A673 (cell line): Measurements from ENCODE around the gene C2CD4A. TPM values are rescaled to one million over a fixed set of nuclear protein-coding genes. Genes with fewer than 3 reads are reported as not detected.

Source experiments
- BruUV-seq: library from RNA; stranded (reverse); fragments of 400-500 nt; replicated peaks from 2 replicates; lab custom pipeline; 2021; lab: Mats Ljungman, UMichigan
- CTCF ChIA-PET: fragments of 300-600 bp; sonication (Branson Sonifier 250); formaldehyde crosslinking; loops from one replicate; lab custom pipeline; 2022; ENCODE audit warnings: antibody characterized with exemption; lab: Charles Lee
- POLR2A ChIA-PET: fragments of 300-600 bp; sonication (Branson Sonifier 250); formaldehyde crosslinking; loops from one replicate; lab custom pipeline; 2022; ENCODE audit warnings: antibody characterized with exemption; ENCODE audit not compliant: low non-redundant PET; lab: Charles Lee
- DNase-seq: peaks from one replicate; pipeline ENCODE4 v3.0.0-alpha.2; 2015; ENCODE audit warnings: low spot score
- H3K27ac ChIP-seq: fragments of 200-600 bp; sonication (generic); 2 replicates; pipeline ENCODE4 v1.5.1; 2016; ENCODE audit warnings: mixed run types, low read depth, mild to moderate bottlenecking, mixed read lengths, antibody characterized with exemption, low read length; ENCODE audit not compliant: poor library complexity, severe bottlenecking
- H3K27me3 ChIP-seq: fragments of 200-600 bp; sonication (generic); replicated peaks from 2 replicates; pipeline ENCODE4 v1.6.1; 2017; ENCODE audit warnings: mixed run types, low read depth, mild to moderate bottlenecking, mixed read lengths, antibody characterized with exemption, low read length; ENCODE audit not compliant: insufficient read depth, poor library complexity
- H3K36me3 ChIP-seq: fragments of 200-600 bp; sonication (generic); 2 replicates; pipeline ENCODE4 v1.6.1; 2016; ENCODE audit warnings: mixed run types, mild to moderate bottlenecking, mixed read lengths, antibody characterized with exemption, low read length; ENCODE audit not compliant: insufficient read depth, poor library complexity, severe bottlenecking
- H3K4me1 ChIP-seq: fragments of 200-600 bp; sonication (generic); 2 replicates; pipeline ENCODE4 v1.6.1; 2017; ENCODE audit warnings: mixed run types, mild to moderate bottlenecking, mixed read lengths, antibody characterized with exemption, low read length; ENCODE audit not compliant: insufficient read depth, poor library complexity, severe bottlenecking
- H3K4me3 ChIP-seq: fragments of 200-600 bp; sonication (generic); 2 replicates; pipeline ENCODE4 v1.5.1; 2016; ENCODE audit warnings: low read depth, mixed run types, mild to moderate bottlenecking, mixed read lengths, low read length; ENCODE audit not compliant: poor library complexity, severe bottlenecking
- H3K9me3 ChIP-seq: fragments of 200-600 bp; sonication (generic); 2 replicates; pipeline ENCODE4 v1.6.1; 2016; ENCODE audit warnings: mixed run types, low read depth, mild to moderate bottlenecking, mixed read lengths, antibody characterized with exemption, low read length; ENCODE audit not compliant: poor library complexity, severe bottlenecking
- CTCF ChIP-seq: fragments of 300-800, 200-600 bp; sonication (generic); conservative IDR thresholded peaks from 2 replicates; pipeline ENCODE4 v1.5.1; 2017; ENCODE audit warnings: low read depth, mild to moderate bottlenecking, antibody characterized with exemption, low read length, moderate library complexity, mixed read lengths
- EZH2 ChIP-seq: fragments of 200-600 bp; sonication (generic); IDR thresholded peaks from 2 replicates; pipeline ENCODE4 v1.6.1; 2017; ENCODE audit warnings: borderline replicate concordance, low read depth, mild to moderate bottlenecking, mixed read lengths, antibody characterized with exemption, low read length; ENCODE audit not compliant: poor library complexity, severe bottlenecking
- intact Hi-C: fragments of 100-400 bp; cut with micrococcal nuclease; formaldehyde crosslinking; loops from one replicate; pipeline ENCODE4 v1.10.0; 2022; ENCODE audit not compliant: unreplicated experiment
- total RNA-seq: library from RNA; stranded (reverse); gene quantifications from 2 replicates; pipeline ENCODE4 v1.2.3, GENCODE V29; 2021

Gene C2CD4A
- total RNA-seq, 1 experiment from 2014 or later = 0.34 TPM

- DNase-seq = peak; percentile 87
- Histone ChIP-seq H3K4me3 (peak overlapping the region; percentile 7), H3K9me3 (no peaks in the 10 kb centered on the region), H3K27ac (peak overlapping the region; percentile 87), H3K27me3 (no peaks in the 10 kb centered on the region), H3K4me1 (peaks cover 35% of the 10 kb centered on the region), H3K36me3 (no peaks in the 10 kb centered on the region)
- CTCF ChIA-PET = no interaction called here
- POLR2A ChIA-PET = no interaction called here
- BruUV-seq = no TSS peak
- intact Hi-C loops = no loop called here
- TF ChIP-seq CTCF (no peak), EZH2 (no peak)
These were observed 52.6 kb downstream of the C2CD4A start for GRCh38 chr15:62119227-62119864.

- Histone ChIP-seq H3K4me3 (no peak overlapping the region), H3K36me3 (no peaks in the 10 kb centered on the region), H3K4me1 (peaks cover 40% of the 10 kb centered on the region), H3K9me3 (no peaks in the 10 kb centered on the region), H3K27me3 (no peaks in the 10 kb centered on the region), H3K27ac (peak overlapping the region; percentile 87)
- TF ChIP-seq EZH2 = no peak
- TF ChIP-seq CTCF = no peak
- no TSS peak for BruUV-seq
- POLR2A ChIA-PET = no interaction called here
- no peak for DNase-seq
- intact Hi-C loops = no loop called here
- CTCF ChIA-PET = no interaction called here
These were observed 53.1 kb downstream of the C2CD4A start for GRCh38 chr15:62119874-62120273.

Other genes with a start within 250 kb of the C2CD4A start
- 30.7 and 31.0 TPM in 2 replicates for gene VPS13C, start 6.5 kb upstream of the C2CD4A start, total RNA-seq
- 0.54 and 0.70 TPM in 2 replicates for gene C2CD4B, start 98.3 kb downstream of the C2CD4A start, total RNA-seq